ENCODE measurements around the gene CHCHD4.

- TF ChIP-seq CTCF (IDR thresholded peaks at IDR 0.05) (no peak), POLR2A (IDR thresholded peaks at IDR 0.05) (no peak)
Measured at GRCh38 chr3:14110699-14111098, 14.0 kb downstream of the CHCHD4 start.

Data from right lobe of liver (tissue), 4 donors.